Measurements from ENCODE around the gene PIM2.

GRCh38 chrX:48945517-48946348, 26.9 kb upstream of the PIM2 start:
- TF ChIP-seq CTCF (conservative IDR thresholded peaks at IDR 0.05; ENCODE audit: low read depth, low read length) (peak; percentile 84), EZH2 (IDR thresholded peaks at IDR 0.05; ENCODE audit: low read length, unreplicated experiment) (no peak)

Measured in PC-3 (cell line).